H9 (cell line): ENCODE data around the gene VMA21. TPM values are rescaled to one million over a fixed set of nuclear protein-coding genes. Genes with fewer than 3 reads are reported as not detected.

Experiments
- DNase-seq: peaks from one replicate; pipeline ENCODE4 v3.0.0-alpha.2; 2017
- H2AFZ ChIP-seq: one replicate; pipeline ENCODE4 v1.6.1; 2013; ENCODE audit warnings: mild to moderate bottlenecking, low read length, control low read depth, moderate library complexity
- H2AK5ac ChIP-seq: 2 replicates; pipeline ENCODE4 v1.6.1; 2013; ENCODE audit warnings: low read length, control low read depth, mixed read lengths; ENCODE audit not compliant: insufficient read length
- H2BK120ac ChIP-seq: one replicate; pipeline ENCODE4 v1.6.1; 2013; ENCODE audit warnings: low read depth, mild to moderate bottlenecking, low read length, control low read depth, inconsistent platforms; ENCODE audit not compliant: poor library complexity, severe bottlenecking
- H2BK12ac ChIP-seq: 2 replicates; pipeline ENCODE4 v1.6.1; 2013; ENCODE audit warnings: low read length, control low read depth, mixed read lengths, low read depth; ENCODE audit not compliant: insufficient read length
- H2BK15ac ChIP-seq: 2 replicates; pipeline ENCODE4 v1.6.1; 2013; ENCODE audit warnings: low read depth, low read length, control low read depth
- H2BK20ac ChIP-seq: one replicate; pipeline ENCODE4 v1.6.1; 2013; ENCODE audit warnings: low read depth, mild to moderate bottlenecking, low read length, control low read depth, inconsistent platforms; ENCODE audit not compliant: poor library complexity, severe bottlenecking
- H2BK5ac ChIP-seq: 2 replicates; pipeline ENCODE4 v1.6.1; 2013; ENCODE audit warnings: low read length, control low read depth, mixed read lengths; ENCODE audit not compliant: insufficient read length
- H3K14ac ChIP-seq: 2 replicates; pipeline ENCODE4 v1.6.1; 2013; ENCODE audit warnings: low read length, control low read depth; ENCODE audit not compliant: insufficient read depth
- H3K18ac ChIP-seq: 2 replicates; pipeline ENCODE4 v1.6.1; 2013; ENCODE audit warnings: low read depth, mild to moderate bottlenecking, mixed read lengths, low read length, control low read depth; ENCODE audit not compliant: insufficient read length
- H3K23ac ChIP-seq: 2 replicates; pipeline ENCODE4 v1.6.1; 2013; ENCODE audit warnings: low read length, control low read depth, mixed read lengths, low read depth; ENCODE audit not compliant: insufficient read length
- H3K23me2 ChIP-seq: 2 replicates; pipeline ENCODE4 v1.6.1; 2013; ENCODE audit warnings: low read depth, mild to moderate bottlenecking, mixed read lengths, low read length, control low read depth; ENCODE audit not compliant: insufficient read length, poor library complexity, severe bottlenecking
- H3K27ac ChIP-seq: 2 replicates; pipeline ENCODE4 v1.5.1; 2013; ENCODE audit warnings: low read length, control low read depth, mixed read lengths, low read depth; ENCODE audit not compliant: insufficient read length
- H3K27me3 ChIP-seq: 2 replicates; pipeline ENCODE4 v1.6.1; 2013; ENCODE audit warnings: low read length, control low read depth, inconsistent platforms; ENCODE audit not compliant: insufficient read depth
- H3K4ac ChIP-seq: 2 replicates; pipeline ENCODE4 v1.6.1; 2013; ENCODE audit warnings: low read depth, mild to moderate bottlenecking, control low read depth, inconsistent platforms, low read length, moderate library complexity
- H3K4me1 ChIP-seq: 2 replicates; pipeline ENCODE4 v1.6.1; 2013; ENCODE audit warnings: low read length, control low read depth, inconsistent platforms; ENCODE audit not compliant: insufficient read depth
- H3K4me2 ChIP-seq: 2 replicates; pipeline ENCODE4 v1.6.1; 2013; ENCODE audit warnings: low read length, control low read depth, mixed read lengths; ENCODE audit not compliant: insufficient read length, insufficient read depth
- H3K56ac ChIP-seq: 2 replicates; pipeline ENCODE4 v1.6.1; 2013; ENCODE audit warnings: low read depth, mild to moderate bottlenecking, mixed read lengths, low read length, control low read depth; ENCODE audit not compliant: insufficient read length
- H3K79me1 ChIP-seq: 2 replicates; pipeline ENCODE4 v1.6.1; 2013; ENCODE audit warnings: low read depth, mild to moderate bottlenecking, moderate library complexity, low read length, control low read depth, inconsistent platforms; ENCODE audit not compliant: insufficient read depth, poor library complexity, severe bottlenecking
- H3K79me2 ChIP-seq: 2 replicates; pipeline ENCODE4 v1.6.1; 2013; ENCODE audit warnings: low read length, control low read depth, inconsistent platforms; ENCODE audit not compliant: insufficient read depth
- H3K9ac ChIP-seq: 2 replicates; pipeline ENCODE4 v1.6.1; 2013; ENCODE audit warnings: low read length, control low read depth, mixed read lengths; ENCODE audit not compliant: insufficient read length; ENCODE audit errors: extremely low read depth
- H3K9me3 ChIP-seq: one replicate; pipeline ENCODE4 v1.6.1; 2013; ENCODE audit warnings: low read depth, low read length, inconsistent platforms; ENCODE audit not compliant: control insufficient read depth
- H3T11ph ChIP-seq: one replicate; pipeline ENCODE4 v1.6.1; 2013; ENCODE audit warnings: mild to moderate bottlenecking, low read length, control low read depth, inconsistent platforms
- H4K20me1 ChIP-seq: one replicate; pipeline ENCODE4 v1.6.1; 2013; ENCODE audit not compliant: control insufficient read depth, insufficient read length, insufficient read depth
- H4K5ac ChIP-seq: 2 replicates; pipeline ENCODE4 v1.6.1; 2013; ENCODE audit warnings: low read depth, mild to moderate bottlenecking, mixed read lengths, low read length, control low read depth; ENCODE audit not compliant: insufficient read length
- H4K8ac ChIP-seq: replicated peaks from 2 replicates; pipeline ENCODE4 v1.6.1; 2013; ENCODE audit warnings: low read length, control low read depth, mixed read lengths, low read depth; ENCODE audit not compliant: insufficient read length
- H4K91ac ChIP-seq: 2 replicates; pipeline ENCODE4 v1.6.1; 2013; ENCODE audit warnings: low read depth, mild to moderate bottlenecking, moderate library complexity, mixed read lengths, low read length, control low read depth; ENCODE audit not compliant: insufficient read length
- H3K27ac Mint-ChIP-seq, 3 experiments: 2 replicates in 2 of 3; 3 replicates in 1 of 3; pipeline ENCODE4 v1.8.0; 2020 to 2021; ENCODE audit warnings: mixed read lengths in 3 of 3, mild to moderate bottlenecking in 1 of 3, moderate library complexity in 1 of 3
- H3K27me3 Mint-ChIP-seq: 2 replicates; pipeline ENCODE4 v1.8.0; 2021; ENCODE audit warnings: low read depth, mild to moderate bottlenecking, moderate library complexity, mixed read lengths
- H3K36me3 Mint-ChIP-seq, 3 experiments: 2 replicates in 2 of 3; 3 replicates in 1 of 3; pipeline ENCODE4 v1.8.0; 2020 to 2021; ENCODE audit warnings: low read depth in 3 of 3, mixed read lengths in 3 of 3; ENCODE audit not compliant: insufficient read depth in 1 of 3
- H3K4me1 Mint-ChIP-seq, 2 experiments: 2 replicates each; pipeline ENCODE4 v1.8.0; 2020; ENCODE audit warnings: mixed read lengths in 2 of 2
- H3K4me3 Mint-ChIP-seq, 2 experiments: 2 replicates in 1 of 2; 3 replicates in 1 of 2; pipeline ENCODE4 v1.8.0; 2020 to 2021; ENCODE audit warnings: mild to moderate bottlenecking in 2 of 2, mixed read lengths in 2 of 2, moderate library complexity in 1 of 2
- H3K9me3 Mint-ChIP-seq, 2 experiments: 2 replicates in 1 of 2; 3 replicates in 1 of 2; pipeline ENCODE4 v1.8.0; 2020; ENCODE audit warnings: mild to moderate bottlenecking in 2 of 2, mixed read lengths in 2 of 2, moderate library complexity in 1 of 2
- WGBS: extraction: QIAGEN DNeasy Blood & Tissue Kit; methylation state at CpG from one replicate; pipeline ENCODE4 v1.1.7; 2013; ENCODE audit warnings: missing lambda C conversion rate, low lambda C conversion rate, mixed read lengths; ENCODE audit not compliant: insufficient read length; ENCODE audit errors: extremely low coverage; 5-methylcytosine and 5-hydroxymethylcytosine counted together
- total RNA-seq: library from RNA; stranded (reverse); gene quantifications from 2 replicates; pipeline ENCODE4 v1.2.1, GENCODE V29; 2021
- TF ChIP-seq, protein P1 (sequence below): fragments of 200-600 bp; sonication (generic); conservative IDR thresholded peaks from 3 replicates; pipeline ENCODE4 v1.8.0; 2021; ENCODE audit warnings: antibody characterized with exemption, mild to moderate bottlenecking

VMA21 gene
- total RNA-seq, 1 experiment from 2014 or later = 50.3 TPM

DNA sequence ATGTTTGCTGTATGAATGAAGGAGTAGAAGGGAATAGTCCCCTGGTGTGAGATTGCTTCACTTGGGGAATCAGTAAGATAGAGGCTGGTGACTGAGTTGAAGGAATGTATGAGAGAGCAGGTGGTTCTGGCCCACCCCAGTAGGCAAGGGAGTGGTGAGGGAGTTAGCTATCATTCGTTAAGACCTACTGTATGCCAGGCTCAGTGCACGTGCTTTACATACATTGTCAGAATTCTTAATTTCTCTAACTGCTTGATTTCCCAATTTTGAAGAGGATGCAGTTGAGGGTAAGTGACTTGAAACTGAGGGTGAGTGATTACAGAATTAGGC lies 700 bp downstream of the VMA21 start:
- peak overlapping the region; percentile 83 to 90 for H3K4me3 Mint-ChIP-seq
- Histone ChIP-seq H3T11ph (no peak overlapping the region), H3K23ac (no peak overlapping the region), H3K14ac (no peak overlapping the region), H3K4me1 (no peaks in the 10 kb centered on the region), H3K4ac (no peak overlapping the region), H2BK5ac (no peak overlapping the region), H2AK5ac (no peak overlapping the region), H4K91ac (no peak overlapping the region), H2BK15ac (no peak overlapping the region), H3K27ac (no peak overlapping the region), H3K9ac (peak overlapping the region; percentile 84), H3K18ac (no peak overlapping the region), H2AFZ (no peak overlapping the region), H3K23me2 (peaks cover 8% of the 10 kb centered on the region), H2BK12ac (no peak overlapping the region), H3K79me1 (no peaks in the 10 kb centered on the region), H3K79me2 (peaks cover 22% of the 10 kb centered on the region; the same call in 1 of the 2 replicates), H3K9me3 (peaks cover 42% of the 10 kb centered on the region), H4K8ac (no peak overlapping the region), H3K56ac (no peak overlapping the region), H3K27me3 (no peaks in the 10 kb centered on the region), H3K4me2 (peak overlapping the region; percentile 84), H4K5ac (no peak overlapping the region), H4K20me1 (no peaks in the 10 kb centered on the region), H2BK120ac (no peak overlapping the region), H2BK20ac (no peak overlapping the region)
- H3K27ac Mint-ChIP-seq = peak overlapping the region in 2 of 3 experiments; percentile 83 to 95; a peak in 5 of 7 replicates
- WGBS = no CpG with 5 or more reads among the region's 2 CpGs
- peaks cover 65 to 68% of the 10 kb centered on the region in 2 experiments for H3K9me3 Mint-ChIP-seq
- peaks cover 13 to 18% of the 10 kb centered on the region in 2 experiments; a peak in 2 of 4 replicates for H3K4me1 Mint-ChIP-seq
- H3K36me3 Mint-ChIP-seq = peaks cover 7 to 12% (median 9%) of the 10 kb centered on the region in 3 experiments; a peak in 6 of 7 replicates
- DNase-seq = no peak
- TF ChIP-seq, protein P1, sequence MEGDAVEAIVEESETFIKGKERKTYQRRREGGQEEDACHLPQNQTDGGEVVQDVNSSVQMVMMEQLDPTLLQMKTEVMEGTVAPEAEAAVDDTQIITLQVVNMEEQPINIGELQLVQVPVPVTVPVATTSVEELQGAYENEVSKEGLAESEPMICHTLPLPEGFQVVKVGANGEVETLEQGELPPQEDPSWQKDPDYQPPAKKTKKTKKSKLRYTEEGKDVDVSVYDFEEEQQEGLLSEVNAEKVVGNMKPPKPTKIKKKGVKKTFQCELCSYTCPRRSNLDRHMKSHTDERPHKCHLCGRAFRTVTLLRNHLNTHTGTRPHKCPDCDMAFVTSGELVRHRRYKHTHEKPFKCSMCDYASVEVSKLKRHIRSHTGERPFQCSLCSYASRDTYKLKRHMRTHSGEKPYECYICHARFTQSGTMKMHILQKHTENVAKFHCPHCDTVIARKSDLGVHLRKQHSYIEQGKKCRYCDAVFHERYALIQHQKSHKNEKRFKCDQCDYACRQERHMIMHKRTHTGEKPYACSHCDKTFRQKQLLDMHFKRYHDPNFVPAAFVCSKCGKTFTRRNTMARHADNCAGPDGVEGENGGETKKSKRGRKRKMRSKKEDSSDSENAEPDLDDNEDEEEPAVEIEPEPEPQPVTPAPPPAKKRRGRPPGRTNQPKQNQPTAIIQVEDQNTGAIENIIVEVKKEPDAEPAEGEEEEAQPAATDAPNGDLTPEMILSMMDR = no peak
- no peaks in the 10 kb centered on the region for H3K27me3 Mint-ChIP-seq
